Stimulated activated CD4-positive, alpha-beta T cell treated with anti-CD3 and anti-CD28 coated beads, Interleukin-12 subunit alpha, Interleukin-12 subunit beta, amount 100 ng/mL, for 4 hours (primary cell): Measurements from ENCODE around the gene ROBO3.

ENCODE experiments used
- DNase-seq: peaks from one replicate; pipeline ENCODE4 v3.0.0-alpha.2; 2020

The ROBO3 gene

GRCh38 chr11:124928942-124929665 is 63.9 kb downstream of the ROBO3 start:
- no peak for DNase-seq

GRCh38 chr11:124930799-124931198 is 65.6 kb downstream of the ROBO3 start:
- DNase-seq: no peak
